Mucosa of descending colon (tissue), 3 donors: ENCODE results near the gene ACACA. TPM values are rescaled to one million over a fixed set of nuclear protein-coding genes. Genes with fewer than 3 reads are reported as not detected.
A peak's percentile ranks its signal among the peaks of the same experiment; 100 is the strongest.
"Not testable (repeated sequence)": the region's sequence is repeated elsewhere in the genome, so short reads cannot be mapped to it uniquely, and the experiment has no call there.

Experiments
- ATAC-seq: fragments of 200-7000 bp; cut with Tn5 transposase; one replicate; pipeline ENCODE4 v1.9.1; 2020; ENCODE audit warnings: mild to moderate bottlenecking, moderate library complexity
- DNase-seq, 3 donors: peaks; one replicate each; pipeline ENCODE4 v3.0.0-alpha.2; 2020
- H3K36me3 ChIP-seq: fragments of 200-600 bp; one replicate; pipeline ENCODE4 v1.8.0; 2021; ENCODE audit warnings: low read depth, mild to moderate bottlenecking
- H3K4me1 ChIP-seq: fragments of 200-600 bp; one replicate; pipeline ENCODE4 v1.8.0; 2021; ENCODE audit warnings: low read depth, mild to moderate bottlenecking
- H3K4me3 ChIP-seq: fragments of 200-600 bp; one replicate; pipeline ENCODE4 v1.8.0; 2021; ENCODE audit warnings: mild to moderate bottlenecking
- H3K9me3 ChIP-seq: fragments of 200-600 bp; one replicate; pipeline ENCODE4 v1.8.0; 2021; ENCODE audit warnings: mild to moderate bottlenecking
- CTCF ChIP-seq: fragments of 200-600 bp; IDR thresholded peaks from one replicate; pipeline ENCODE4 v1.8.0; 2022; ENCODE audit warnings: antibody characterized with exemption, mild to moderate bottlenecking
- intact Hi-C, 2 donors: fragments of 100-400 bp; cut with DNase I in 1 of 2; cut with micrococcal nuclease in 1 of 2; formaldehyde crosslinking; loops; one replicate each; pipeline versions ENCODE4 v1.11.0 to v1.11.1; 2022; cut with DNase I, micrococcal nuclease
- total RNA-seq, 3 donors: library from RNA; stranded (reverse); fragmentation: NEBNext Ultra II Directional in 2 of 3; extraction: Animal tissue kit (Norgen Biotek cat#: 25700) in 2 of 3; gene quantifications; one replicate each; pipeline versions ENCODE4 v1.2.1 to v1.2.4, GENCODE V29; 2021 to 2023
- donor health status: DM: no; HTN: no; CAD: no; lungs with moderate emphysema.
- donor health status: DM: no; HTN: no; CAD: no.
- donor health status: DM: no; HTN: yes; CAD: no.

Gene ACACA
- total RNA-seq, 3 donors from 2014 or later, result 58.5 to 64.1 (median 60.3) TPM

- no peak for TF ChIP-seq CTCF
- Histone ChIP-seq H3K4me1 (no peaks in the 10 kb centered on the region), H3K9me3 (no peaks in the 10 kb centered on the region), H3K4me3 (no peak overlapping the region), H3K36me3 (no peaks in the 10 kb centered on the region)
- DNase-seq (no peak), ATAC-seq (no peak)
- intact Hi-C loops, result no loop called here
These were observed 326.9 kb downstream of the ACACA start for GRCh38 chr17:37079735-37080134.

- Histone ChIP-seq H3K4me1 (no peaks in the 10 kb centered on the region), H3K4me3 (no peak overlapping the region), H3K9me3 (no peaks in the 10 kb centered on the region), H3K36me3 (no peaks in the 10 kb centered on the region)
- DNase-seq (no peak), ATAC-seq (no peak)
- TF ChIP-seq CTCF, result no peak
- intact Hi-C loops, result no loop called here
These were observed 327.4 kb downstream of the ACACA start for GRCh38 chr17:37079065-37079708.

- H3K9me3 ChIP-seq, ATAC-seq, intact Hi-C loops, DNase-seq, H3K36me3 ChIP-seq, H3K4me3 ChIP-seq, H3K4me1 ChIP-seq: not testable (repeated sequence)
These were observed 333.2 kb downstream of the ACACA start for GRCh38 chr17:37073464-37073863.

- DNase-seq, result no peak
These were observed 337.5 kb downstream of the ACACA start for GRCh38 chr17:37069087-37069486.

GRCh38 chr17:37068266-37068665 lies 338.4 kb downstream of the ACACA start:
- Histone ChIP-seq H3K36me3 (no peaks in the 10 kb centered on the region), H3K9me3 (no peaks in the 10 kb centered on the region), H3K4me1 (peaks cover 12% of the 10 kb centered on the region), H3K4me3 (no peak overlapping the region)
- ATAC-seq (peak; percentile 13), DNase-seq (no peak)
- TF ChIP-seq CTCF, result no peak
- intact Hi-C loops, result no loop called here

More at GRCh38 chr17:37069087-37069486, 337.5 kb downstream of the ACACA start:
- ATAC-seq, result no peak
- Histone ChIP-seq H3K4me1 (peaks cover 12% of the 10 kb centered on the region), H3K36me3 (no peaks in the 10 kb centered on the region), H3K4me3 (no peak overlapping the region), H3K9me3 (no peaks in the 10 kb centered on the region)
- no peak for TF ChIP-seq CTCF
- intact Hi-C loops, result no loop called here

GRCh38 chr17:37067555-37068111 lies 339.0 kb downstream of the ACACA start:
- Histone ChIP-seq H3K4me3 (no peak overlapping the region), H3K36me3 (no peaks in the 10 kb centered on the region), H3K9me3 (no peaks in the 10 kb centered on the region), H3K4me1 (peaks cover 12% of the 10 kb centered on the region)
- no peak for TF ChIP-seq CTCF
- DNase-seq (peak; percentile 68 to 82 (median 79)), ATAC-seq (peak; percentile 91)
- intact Hi-C loops, result no loop called here
